ENCODE results near the gene FAM181A.

Gene FAM181A

DNA sequence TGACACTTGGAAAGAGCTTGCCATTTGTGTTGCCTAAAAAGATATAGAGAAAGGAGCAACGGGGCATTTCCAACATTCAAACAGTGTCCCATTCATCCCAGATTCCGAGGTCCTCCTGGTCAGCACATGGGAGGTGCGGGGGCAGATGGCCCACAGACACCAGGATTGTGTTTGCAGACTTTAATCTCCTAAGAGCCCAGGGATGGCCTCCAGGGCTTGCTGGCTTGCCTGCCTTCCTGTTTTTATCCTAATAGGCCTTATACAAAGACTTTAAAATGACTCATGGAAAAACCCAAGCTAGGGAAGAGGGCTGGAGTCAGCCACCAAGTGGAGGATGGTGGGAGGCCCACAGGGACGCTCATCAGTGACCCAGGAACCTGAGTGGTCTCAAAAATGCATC is 21.5 kb upstream of the FAM181A start:
- Histone ChIP-seq H3K27ac (ENCODE audit: low read depth, low read length, severe bottlenecking) (peak overlapping the region; percentile 67), H3K4me1 (ENCODE audit: control insufficient read depth, insufficient read depth, low read length, poor library complexity, severe bottlenecking) (peaks cover 21% of the 10 kb centered on the region), H3K36me3 (ENCODE audit: control insufficient read depth, insufficient read depth, low read length) (no peaks in the 10 kb centered on the region), H3K4me3 (ENCODE audit: extremely low read depth, insufficient read depth, low read length, poor library complexity, severe bottlenecking) (no peak overlapping the region), H3K9me3 (ENCODE audit: control insufficient read depth, low read length) (peaks cover 8% of the 10 kb centered on the region)
- WGBS, 2 experiments (ENCODE audit: insufficient coverage in 2 of 2): 71 to 100% methylated on average over 2 to 4 of the region's 4 CpGs

DNA sequence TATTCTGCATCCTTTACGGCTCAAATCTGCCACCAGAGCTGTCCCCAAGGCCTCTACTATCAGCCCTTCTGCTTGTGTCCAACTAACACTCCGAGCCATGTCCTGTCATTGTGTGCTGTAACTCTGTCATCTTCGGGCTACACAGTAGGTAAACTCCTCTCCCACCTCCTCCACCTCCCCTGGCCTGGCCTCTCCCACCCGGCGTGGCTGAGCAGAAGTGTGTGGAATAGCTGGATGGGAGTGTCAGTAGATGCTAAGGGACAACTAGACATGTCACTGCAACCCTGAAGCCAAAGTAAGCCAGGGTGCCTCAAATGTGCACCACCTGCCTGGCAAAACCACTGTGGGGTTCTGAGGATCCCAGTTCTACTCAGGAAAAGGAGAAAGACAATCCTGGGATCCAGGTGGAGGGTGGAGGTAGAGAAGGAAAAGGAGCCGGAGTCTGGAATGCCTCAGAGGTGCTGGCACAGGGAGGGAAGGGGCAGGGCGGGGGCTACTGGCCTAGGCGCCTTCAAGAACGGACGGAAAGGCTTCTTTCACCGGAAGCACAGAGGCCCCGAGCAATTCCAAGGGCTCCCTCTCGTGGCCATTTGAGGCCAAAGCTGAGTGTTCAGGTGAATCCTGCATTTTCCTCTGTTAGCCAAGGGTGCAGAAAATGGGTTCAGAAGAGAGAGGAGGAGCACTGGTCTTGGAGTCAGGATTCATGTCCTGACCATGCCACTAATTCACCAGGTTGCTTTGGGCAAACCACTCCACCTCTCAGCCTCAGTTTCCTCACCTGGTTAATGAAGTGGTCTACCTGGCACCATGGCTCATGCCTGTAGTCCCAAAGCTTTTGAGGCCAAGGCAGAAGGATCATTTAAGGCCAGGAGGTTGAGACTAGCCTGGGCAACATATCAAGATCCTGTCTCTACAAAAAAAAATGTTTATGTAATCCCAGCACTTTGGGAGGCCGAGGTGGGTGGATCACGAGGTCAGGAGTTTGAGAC is 20.5 kb upstream of the FAM181A start:
- Histone ChIP-seq H3K27ac (ENCODE audit: low read depth, low read length, severe bottlenecking) (no peak overlapping the region), H3K4me1 (ENCODE audit: control insufficient read depth, insufficient read depth, low read length, poor library complexity, severe bottlenecking) (peaks cover 21% of the 10 kb centered on the region), H3K36me3 (ENCODE audit: control insufficient read depth, insufficient read depth, low read length) (no peaks in the 10 kb centered on the region), H3K9me3 (ENCODE audit: control insufficient read depth, low read length) (peaks cover 8% of the 10 kb centered on the region), H3K4me3 (ENCODE audit: extremely low read depth, insufficient read depth, low read length, poor library complexity, severe bottlenecking) (no peak overlapping the region)
- 46 to 50% methylated on average over 11 to 12 of the region's 15 CpGs for WGBS, 2 experiments (ENCODE audit: insufficient coverage in 2 of 2)

DNA sequence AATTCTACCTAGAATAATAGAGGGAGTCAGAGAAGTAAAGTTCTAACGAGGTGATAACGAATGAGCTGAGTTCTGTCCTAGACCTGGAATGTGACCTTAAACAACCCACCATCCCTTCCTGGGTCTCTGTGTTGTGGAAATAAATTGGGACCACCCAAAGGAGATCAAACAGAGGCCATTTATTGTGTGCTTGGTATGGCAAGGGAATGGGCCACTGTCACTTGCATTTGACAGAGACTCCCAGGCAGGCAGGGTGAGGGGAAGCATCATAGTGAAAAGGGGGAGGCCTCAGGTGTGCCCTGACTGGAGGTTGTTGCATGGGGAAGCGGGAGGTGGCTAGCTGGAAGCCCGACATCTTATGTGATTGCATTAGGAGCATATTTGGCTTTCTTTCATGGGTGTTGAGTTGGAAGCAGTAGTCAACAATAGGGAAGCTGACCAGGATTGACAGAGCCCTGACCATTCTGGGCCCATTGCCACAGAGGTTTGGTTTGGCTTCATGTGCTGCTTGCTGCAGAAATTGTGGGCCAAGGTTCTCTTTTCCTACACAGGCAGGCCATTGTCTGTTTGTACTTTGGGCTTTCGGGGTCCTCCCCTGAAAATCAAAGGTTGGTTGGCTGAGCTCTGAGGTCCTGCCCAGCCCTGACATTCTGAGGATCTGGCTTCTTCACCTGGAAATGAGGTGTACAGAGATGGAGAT is 17.6 kb upstream of the FAM181A start:
- no peak overlapping the region for H3K27ac ChIP-seq (ENCODE audit: low read depth, low read length, severe bottlenecking)
- no peaks in the 10 kb centered on the region for H3K36me3 ChIP-seq (ENCODE audit: control insufficient read depth, insufficient read depth, low read length)
- WGBS, 2 experiments (ENCODE audit: insufficient coverage in 2 of 2): 85 to 87% methylated on average over 3 to 5 of the region's 5 CpGs
- peaks cover 13% of the 10 kb centered on the region for H3K9me3 ChIP-seq (ENCODE audit: control insufficient read depth, low read length)
- no peak overlapping the region for H3K4me3 ChIP-seq (ENCODE audit: extremely low read depth, insufficient read depth, low read length, poor library complexity, severe bottlenecking)
- H3K4me1 ChIP-seq (ENCODE audit: control insufficient read depth, insufficient read depth, low read length, poor library complexity, severe bottlenecking): peaks cover 19% of the 10 kb centered on the region

DNA sequence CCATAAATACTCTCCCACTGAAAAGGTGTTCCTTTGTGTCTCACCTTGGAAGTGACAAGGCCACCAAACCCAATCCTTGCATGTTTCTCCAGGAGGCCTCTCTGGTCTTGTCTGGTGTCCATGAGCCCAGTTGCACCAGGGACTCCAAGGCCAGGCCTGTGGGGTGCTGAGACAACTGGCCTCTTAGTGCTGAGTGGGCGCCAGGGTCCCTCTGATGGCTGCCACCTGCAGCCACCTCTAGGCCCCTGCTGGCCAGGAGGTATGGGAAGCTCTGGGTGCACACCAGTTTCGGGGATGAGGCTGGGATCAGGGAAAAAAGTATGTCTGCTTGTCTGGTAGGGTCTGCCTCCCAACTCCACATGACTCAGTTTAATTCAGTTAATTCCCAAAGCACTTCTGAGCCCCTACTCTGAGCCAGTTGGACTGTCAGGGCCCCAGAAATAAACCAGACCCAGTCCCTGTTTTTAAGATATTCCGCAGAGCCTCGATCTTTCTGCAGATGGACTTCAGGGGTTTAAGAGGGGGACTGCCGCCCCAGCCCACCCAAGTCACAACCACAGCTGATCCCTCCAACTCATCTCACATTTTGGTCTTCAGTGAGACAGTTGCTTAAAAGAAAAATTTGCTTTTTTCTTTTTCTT is 15.0 kb upstream of the FAM181A start:
- Histone ChIP-seq H3K4me3 (ENCODE audit: extremely low read depth, insufficient read depth, low read length, poor library complexity, severe bottlenecking) (no peak overlapping the region), H3K4me1 (ENCODE audit: control insufficient read depth, insufficient read depth, low read length, poor library complexity, severe bottlenecking) (peaks cover 4% of the 10 kb centered on the region), H3K36me3 (ENCODE audit: control insufficient read depth, insufficient read depth, low read length) (no peaks in the 10 kb centered on the region), H3K27ac (ENCODE audit: low read depth, low read length, severe bottlenecking) (no peak overlapping the region), H3K9me3 (ENCODE audit: control insufficient read depth, low read length) (peaks cover 14% of the 10 kb centered on the region)
- WGBS, 2 experiments (ENCODE audit: insufficient coverage in 2 of 2): 97 to 100% methylated on average over 3 to 4 of the region's 5 CpGs

DNA sequence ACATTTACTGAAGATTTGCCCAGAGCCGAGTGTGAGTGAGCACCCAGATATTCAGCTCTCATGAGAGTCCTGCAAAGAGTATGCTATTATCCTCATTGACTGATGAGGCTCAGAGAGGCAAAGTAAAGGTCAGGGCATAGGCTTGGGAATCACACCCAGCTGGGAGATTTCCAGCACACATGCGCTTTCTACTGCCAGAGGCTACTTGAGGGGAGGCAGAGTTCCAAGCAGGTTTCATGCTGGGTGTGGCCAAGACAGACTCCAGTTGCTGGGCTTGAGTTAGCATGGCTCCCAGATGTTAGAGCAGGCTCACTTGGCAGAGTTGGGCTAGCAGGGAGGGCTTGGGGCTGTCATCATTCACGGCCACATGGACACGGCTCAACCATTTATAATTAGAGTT is 14.4 kb upstream of the FAM181A start:
- no peaks in the 10 kb centered on the region for H3K36me3 ChIP-seq (ENCODE audit: control insufficient read depth, insufficient read depth, low read length)
- H3K27ac ChIP-seq (ENCODE audit: low read depth, low read length, severe bottlenecking): no peak overlapping the region
- WGBS, 2 experiments (ENCODE audit: insufficient coverage in 2 of 2): 85 to 100% methylated on average over 2 to 3 of the region's 4 CpGs
- no peak overlapping the region for H3K4me3 ChIP-seq (ENCODE audit: extremely low read depth, insufficient read depth, low read length, poor library complexity, severe bottlenecking)
- peaks cover 4% of the 10 kb centered on the region for H3K4me1 ChIP-seq (ENCODE audit: control insufficient read depth, insufficient read depth, low read length, poor library complexity, severe bottlenecking)
- peaks cover 14% of the 10 kb centered on the region for H3K9me3 ChIP-seq (ENCODE audit: control insufficient read depth, low read length)

DNA sequence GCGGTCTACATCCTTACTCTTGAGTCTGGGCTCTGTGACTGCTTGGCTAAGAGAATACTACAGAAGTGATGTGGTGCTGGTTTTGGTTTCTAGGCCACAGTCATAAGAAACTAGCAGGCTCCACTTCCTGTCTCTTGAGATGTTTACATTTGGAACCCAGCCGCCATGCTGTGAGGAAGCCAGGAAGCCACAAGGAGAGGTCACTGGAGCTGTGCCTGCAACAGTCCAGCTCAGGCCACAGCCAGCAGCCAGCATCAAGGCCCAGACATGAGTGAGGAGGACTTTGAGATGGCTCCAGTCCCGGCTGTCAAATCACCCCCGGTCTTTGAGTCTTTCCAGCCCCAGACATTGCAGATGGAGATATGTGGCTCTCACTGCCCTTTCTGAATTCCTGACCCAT is 12.9 kb upstream of the FAM181A start:
- Histone ChIP-seq H3K27ac (ENCODE audit: low read depth, low read length, severe bottlenecking) (no peak overlapping the region), H3K4me3 (ENCODE audit: extremely low read depth, insufficient read depth, low read length, poor library complexity, severe bottlenecking) (no peak overlapping the region), H3K4me1 (ENCODE audit: control insufficient read depth, insufficient read depth, low read length, poor library complexity, severe bottlenecking) (peaks cover 4% of the 10 kb centered on the region), H3K36me3 (ENCODE audit: control insufficient read depth, insufficient read depth, low read length) (no peaks in the 10 kb centered on the region), H3K9me3 (ENCODE audit: control insufficient read depth, low read length) (peaks cover 13% of the 10 kb centered on the region)
- WGBS, 2 experiments (ENCODE audit: insufficient coverage in 2 of 2): 92 to 97% methylated on average over 3 of the region's 4 CpGs

DNA sequence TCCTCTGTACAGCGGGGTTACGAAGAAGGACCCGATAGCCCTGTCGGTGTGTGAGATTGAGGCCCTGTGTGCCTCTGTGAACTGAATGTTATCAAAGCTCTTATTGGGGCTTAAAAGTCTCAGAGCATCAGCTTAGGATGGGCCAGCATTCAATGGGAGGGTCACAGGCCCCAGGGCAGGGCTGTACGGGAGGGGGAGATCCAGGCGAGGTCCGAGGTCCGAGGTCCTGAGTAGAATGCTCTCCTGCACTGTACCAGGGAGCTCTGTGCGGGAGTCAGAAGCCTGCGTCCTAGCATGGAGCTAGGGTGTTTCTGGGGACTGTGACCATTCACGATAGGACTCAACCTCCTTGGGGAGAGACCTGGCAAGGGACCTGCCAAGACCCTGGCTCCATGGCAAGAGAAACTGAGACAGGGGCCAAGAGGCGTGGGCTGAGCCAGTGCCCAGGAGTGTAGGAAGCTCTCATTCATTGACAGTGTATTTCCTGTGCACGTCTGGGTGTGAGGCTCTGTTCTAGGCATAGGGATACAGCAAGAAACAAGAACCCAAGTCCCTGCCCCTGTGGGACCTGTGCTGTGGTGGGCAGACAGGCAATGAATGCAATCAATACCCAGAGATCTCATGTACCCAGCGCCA is 12.0 kb upstream of the FAM181A start:
- Histone ChIP-seq H3K4me1 (ENCODE audit: control insufficient read depth, insufficient read depth, low read length, poor library complexity, severe bottlenecking) (peaks cover 4% of the 10 kb centered on the region), H3K4me3 (ENCODE audit: extremely low read depth, insufficient read depth, low read length, poor library complexity, severe bottlenecking) (no peak overlapping the region), H3K36me3 (ENCODE audit: control insufficient read depth, insufficient read depth, low read length) (no peaks in the 10 kb centered on the region), H3K9me3 (ENCODE audit: control insufficient read depth, low read length) (peaks cover 12% of the 10 kb centered on the region), H3K27ac (ENCODE audit: low read depth, low read length, severe bottlenecking) (no peak overlapping the region)
- 88 to 92% methylated on average over 13 to 14 of the region's 14 CpGs for WGBS, 2 experiments (ENCODE audit: insufficient coverage in 2 of 2)

DNA sequence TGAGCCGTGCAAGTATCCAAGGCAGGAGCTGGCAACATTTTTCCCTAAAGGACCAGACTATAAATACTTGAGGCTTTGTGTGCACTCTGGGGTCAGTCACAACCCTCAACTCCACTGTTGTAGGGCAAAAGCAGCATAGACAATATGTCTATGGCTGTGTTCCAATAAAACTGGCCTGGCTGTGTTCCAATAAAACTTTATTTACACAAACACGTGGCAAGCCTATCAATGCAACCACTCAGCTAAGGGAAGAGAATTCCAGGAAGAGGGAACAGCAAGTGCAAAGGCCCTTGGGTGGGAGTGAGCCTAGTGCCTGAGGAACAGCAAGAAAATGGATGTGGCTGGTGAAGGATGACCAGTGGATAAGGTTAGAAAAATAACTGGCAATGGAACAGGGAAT is 11.3 kb upstream of the FAM181A start:
- Histone ChIP-seq H3K36me3 (ENCODE audit: control insufficient read depth, insufficient read depth, low read length) (no peaks in the 10 kb centered on the region), H3K9me3 (ENCODE audit: control insufficient read depth, low read length) (peaks cover 12% of the 10 kb centered on the region), H3K4me1 (ENCODE audit: control insufficient read depth, insufficient read depth, low read length, poor library complexity, severe bottlenecking) (peaks cover 4% of the 10 kb centered on the region), H3K4me3 (ENCODE audit: extremely low read depth, insufficient read depth, low read length, poor library complexity, severe bottlenecking) (no peak overlapping the region), H3K27ac (ENCODE audit: low read depth, low read length, severe bottlenecking) (no peak overlapping the region)
- WGBS, 2 experiments (ENCODE audit: insufficient coverage in 2 of 2): 75% methylated on average over 1 of the region's 2 CpGs; no CpG with 5 or more reads in 1 of the 2 experiments

DNA sequence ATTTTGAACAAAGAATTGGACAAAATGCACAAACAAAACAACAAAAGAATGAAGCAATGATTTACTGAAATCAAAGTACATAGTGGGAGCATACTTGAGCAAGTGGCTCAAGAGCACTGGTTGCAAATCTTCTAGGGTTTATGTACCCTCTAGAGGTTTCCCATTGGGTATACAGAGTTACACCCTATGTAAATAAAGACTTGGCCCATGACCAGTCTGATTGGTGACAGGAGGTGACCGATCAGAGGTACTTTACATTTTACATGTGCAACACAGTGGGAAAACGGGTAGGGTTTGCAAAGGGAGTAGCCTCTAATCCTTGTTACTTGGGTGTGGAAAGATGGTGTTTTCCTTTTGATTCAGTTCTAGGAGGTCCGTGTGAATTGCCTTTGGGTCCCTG is 10.6 kb upstream of the FAM181A start:
- Histone ChIP-seq H3K36me3 (ENCODE audit: control insufficient read depth, insufficient read depth, low read length) (no peaks in the 10 kb centered on the region), H3K9me3 (ENCODE audit: control insufficient read depth, low read length) (peaks cover 12% of the 10 kb centered on the region), H3K4me3 (ENCODE audit: extremely low read depth, insufficient read depth, low read length, poor library complexity, severe bottlenecking) (no peak overlapping the region), H3K27ac (ENCODE audit: low read depth, low read length, severe bottlenecking) (no peak overlapping the region), H3K4me1 (ENCODE audit: control insufficient read depth, insufficient read depth, low read length, poor library complexity, severe bottlenecking) (peaks cover 4% of the 10 kb centered on the region)
- 60 to 88% methylated on average over 1 to 2 of the region's 3 CpGs for WGBS, 2 experiments (ENCODE audit: insufficient coverage in 2 of 2)

DNA sequence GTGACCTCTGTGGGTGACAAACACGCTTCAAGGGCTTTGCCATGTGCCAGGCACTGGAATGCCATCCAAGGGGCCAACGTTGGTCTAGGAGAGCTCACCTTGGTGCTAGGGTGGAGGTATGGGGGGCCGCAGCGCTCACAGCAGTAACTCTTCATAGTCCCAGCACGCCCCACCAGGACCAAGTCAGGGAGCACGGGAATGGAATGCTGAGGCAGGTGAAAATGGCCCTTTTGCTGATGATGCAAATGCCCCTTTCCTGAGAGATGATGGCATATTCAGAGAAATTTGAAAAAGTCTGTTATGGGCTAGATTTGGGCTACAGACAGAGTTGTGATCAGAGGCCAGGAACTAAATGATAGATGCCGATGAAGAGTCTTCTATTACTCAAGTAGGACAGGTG is 10.0 kb upstream of the FAM181A start:
- H3K27ac ChIP-seq (ENCODE audit: low read depth, low read length, severe bottlenecking): no peak overlapping the region
- H3K4me3 ChIP-seq (ENCODE audit: extremely low read depth, insufficient read depth, low read length, poor library complexity, severe bottlenecking): no peak overlapping the region
- no peaks in the 10 kb centered on the region for H3K36me3 ChIP-seq (ENCODE audit: control insufficient read depth, insufficient read depth, low read length)
- H3K9me3 ChIP-seq (ENCODE audit: control insufficient read depth, low read length): peaks cover 12% of the 10 kb centered on the region
- peaks cover 4% of the 10 kb centered on the region for H3K4me1 ChIP-seq (ENCODE audit: control insufficient read depth, insufficient read depth, low read length, poor library complexity, severe bottlenecking)
- 85 to 92% methylated on average over 6 to 7 of the region's 7 CpGs for WGBS, 2 experiments (ENCODE audit: insufficient coverage in 2 of 2)

All from mesodermal cell (in vitro differentiated cells).